Cardiac muscle cell (in vitro differentiated cells and primary cell): ENCODE measurements around the gene C10orf53. TPM values are rescaled to one million over a fixed set of nuclear protein-coding genes. Genes with fewer than 3 reads are reported as not detected.

Source experiments
- DNase-seq, 2 donors: peaks; one replicate each; pipeline versions ENCODE4 v3.0.0 to v3.0.0-alpha.2; 2010 to 2017; ENCODE audit warnings: low read depth in 1 of 2, low spot score in 1 of 2
- H3K27ac ChIP-seq: fragments of 200-600 bp; sonication (generic); 2 replicates; pipeline ENCODE4 v1.5.1; 2016
- H3K27me3 ChIP-seq: fragments of 200-600 bp; sonication (generic); 2 replicates; pipeline ENCODE4 v1.6.0; 2016; ENCODE audit warnings: control low read depth
- H3K36me3 ChIP-seq: fragments of 200-600 bp; sonication (generic); 2 replicates; pipeline ENCODE4 v1.5.1; 2016; ENCODE audit warnings: control low read depth
- H3K4me1 ChIP-seq: fragments of 200-600 bp; sonication (generic); 2 replicates; pipeline ENCODE4 v1.8.1; 2017; ENCODE audit warnings: low read depth, mild to moderate bottlenecking, mixed run types
- H3K4me3 ChIP-seq: fragments of 200-600 bp; sonication (generic); 2 replicates; pipeline ENCODE4 v1.5.1; 2016; ENCODE audit warnings: mild to moderate bottlenecking
- H3K9me3 ChIP-seq: fragments of 200-600 bp; sonication (generic); 2 replicates; pipeline ENCODE4 v1.5.1; 2017; ENCODE audit warnings: low read depth, mild to moderate bottlenecking, control low read depth
- CTCF ChIP-seq: IDR thresholded peaks from 2 replicates; pipeline ENCODE4 v1.5.1; 2012; ENCODE audit warnings: low read depth, mild to moderate bottlenecking, low read length
- polyA plus RNA-seq: library from polyadenylated mRNA; unstranded; fragments of >200 nt; fragmentation: Nextera tagmentation; extraction: Ambion mirVana; gene quantifications from 2 replicates; pipeline ENCODE4 v1.2.1, GENCODE V29; 2016
- total RNA-seq: library from RNA; depleted of rRNA; stranded (reverse); fragments of >200 nt; gene quantifications from 2 replicates; pipeline ENCODE4 v1.2.3, GENCODE V29; 2016

Gene C10orf53
- total and polyA plus RNA-seq, 2 experiments from 2014 or later: not detected

DNA sequence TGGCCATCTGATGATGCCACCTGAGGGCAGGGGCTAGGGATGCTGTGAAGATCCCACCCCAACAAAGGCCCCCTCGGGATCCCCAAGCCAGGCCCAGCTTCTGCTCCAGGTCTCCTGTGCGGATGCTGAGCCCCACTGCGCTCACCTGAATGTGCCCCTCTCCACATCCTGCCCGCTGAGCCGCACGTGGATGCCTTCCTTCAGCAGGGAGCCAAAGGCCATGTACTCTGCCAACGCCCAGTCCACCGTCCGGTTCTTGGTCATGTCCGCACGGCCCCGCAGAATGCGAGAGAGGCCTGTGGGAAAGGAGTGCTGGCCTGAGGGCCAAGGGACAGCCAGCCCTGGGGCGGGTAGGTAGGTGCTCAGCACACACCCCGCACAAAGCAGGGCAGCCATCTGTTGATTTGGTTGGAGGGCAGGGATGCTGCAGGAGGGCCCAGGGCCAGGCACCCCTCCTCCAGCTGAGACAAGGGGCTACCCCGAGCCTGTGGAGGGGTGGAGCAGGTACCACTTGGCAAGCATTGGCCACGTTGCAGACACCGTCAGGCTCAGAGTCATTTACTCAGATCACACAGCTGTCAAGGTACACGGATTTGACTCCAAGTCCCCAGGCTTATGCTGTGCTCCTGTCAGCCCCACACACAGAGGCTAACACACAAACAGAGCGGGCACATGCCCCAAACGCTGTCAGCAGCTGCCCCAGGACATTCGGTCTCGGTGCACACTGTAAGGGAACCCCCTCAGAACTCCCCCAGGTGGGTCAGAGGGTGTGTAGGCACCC is 63.4 kb downstream of the C10orf53 start:
- Histone ChIP-seq H3K9me3 (no peaks in the 10 kb centered on the region), H3K36me3 (peaks cover 18% of the 10 kb centered on the region), H3K27me3 (no peaks in the 10 kb centered on the region), H3K4me3 (no peak overlapping the region), H3K4me1 (no peaks in the 10 kb centered on the region), H3K27ac (no peak overlapping the region)
- TF ChIP-seq CTCF: no peak
- DNase-seq: no peak

GRCh38 chr10:49743464-49744075 is 64.1 kb downstream of the C10orf53 start:
- no peak overlapping the region for H3K4me3 ChIP-seq
- no peak for DNase-seq
- no peak for TF ChIP-seq CTCF
- H3K4me1 ChIP-seq: no peaks in the 10 kb centered on the region
- no peak overlapping the region for H3K27ac ChIP-seq
- H3K9me3 ChIP-seq: no peaks in the 10 kb centered on the region
- H3K27me3 ChIP-seq: no peaks in the 10 kb centered on the region
- H3K36me3 ChIP-seq: peaks cover 13% of the 10 kb centered on the region

- H3K27ac ChIP-seq: no peak overlapping the region
- H3K36me3 ChIP-seq: peaks cover 13% of the 10 kb centered on the region
- no peaks in the 10 kb centered on the region for H3K9me3 ChIP-seq
- DNase-seq: no peak
- no peak for TF ChIP-seq CTCF
- no peak overlapping the region for H3K4me3 ChIP-seq
- no peaks in the 10 kb centered on the region for H3K4me1 ChIP-seq
- no peaks in the 10 kb centered on the region for H3K27me3 ChIP-seq
Measured at GRCh38 chr10:49744091-49744685, 64.7 kb downstream of the C10orf53 start.

DNA sequence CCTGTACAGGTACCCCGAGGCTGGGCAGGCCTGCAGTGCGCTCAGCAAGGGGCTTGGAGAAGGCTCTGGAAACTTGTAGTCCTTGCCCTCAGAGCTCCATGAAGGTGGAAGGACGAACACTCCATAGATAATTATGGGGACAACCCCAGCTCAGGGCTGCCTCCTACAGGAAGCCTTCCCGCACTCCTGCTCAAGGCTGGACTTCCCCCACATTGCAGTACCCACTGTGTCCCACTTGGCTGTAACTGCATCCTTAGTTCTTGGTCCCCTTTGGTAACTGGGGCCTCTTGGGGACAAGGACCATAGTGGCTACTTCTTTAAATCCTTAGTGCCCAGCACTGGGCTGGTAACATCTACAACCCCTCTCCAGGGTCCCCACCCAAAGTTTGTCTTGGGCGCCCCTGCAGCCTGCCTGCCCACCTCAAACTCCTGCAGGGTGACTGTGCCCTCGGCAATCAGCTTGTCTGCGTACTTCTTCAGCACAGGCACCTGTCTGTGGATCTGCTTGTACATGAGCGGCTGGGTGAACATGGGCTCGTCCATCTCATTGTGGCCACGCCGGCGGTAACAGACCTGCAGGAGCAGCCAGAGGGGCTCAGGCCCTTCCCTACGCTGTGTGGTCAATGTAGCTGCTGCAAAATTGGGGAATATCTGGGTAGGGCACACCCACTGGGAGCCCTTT is 65.6 kb downstream of the C10orf53 start:
- Histone ChIP-seq H3K36me3 (peaks cover 13% of the 10 kb centered on the region), H3K4me3 (no peak overlapping the region), H3K9me3 (no peaks in the 10 kb centered on the region), H3K27me3 (no peaks in the 10 kb centered on the region), H3K4me1 (no peaks in the 10 kb centered on the region), H3K27ac (no peak overlapping the region)
- TF ChIP-seq CTCF: no peak
- no peak for DNase-seq

DNA sequence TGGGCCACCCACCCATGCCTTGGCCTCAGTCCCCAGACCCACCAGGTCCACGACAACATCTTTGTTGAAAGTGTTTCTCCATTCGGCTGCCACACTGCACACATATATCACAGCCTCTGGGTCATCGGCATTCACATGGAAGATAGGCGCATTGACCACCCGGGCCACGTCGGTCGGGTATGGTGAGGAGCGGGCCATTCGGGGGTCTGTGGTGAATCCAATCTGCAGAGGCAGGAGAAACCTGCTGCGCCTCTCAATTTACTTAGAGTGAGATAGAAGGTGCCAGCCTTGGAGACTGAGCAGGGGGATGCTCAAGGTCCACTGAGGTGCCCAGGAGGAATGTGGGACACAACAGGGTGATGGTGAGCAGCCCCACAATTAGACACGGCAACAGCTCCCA is 66.3 kb downstream of the C10orf53 start:
- Histone ChIP-seq H3K4me1 (no peaks in the 10 kb centered on the region), H3K36me3 (peaks cover 13% of the 10 kb centered on the region), H3K27ac (no peak overlapping the region), H3K27me3 (no peaks in the 10 kb centered on the region), H3K4me3 (no peak overlapping the region), H3K9me3 (no peaks in the 10 kb centered on the region)
- TF ChIP-seq CTCF: no peak
- no peak for DNase-seq
